PC-3 (cell line): ENCODE results near the gene MAEA. TPM values are rescaled to one million over a fixed set of nuclear protein-coding genes. Genes with fewer than 3 reads are reported as not detected.

Experiments used
- ATAC-seq: fragments of 200-7000 bp; cut with Tn5 transposase; 2 replicates; pipeline ENCODE4 v1.9.1; 2020; ENCODE audit warnings: mild to moderate bottlenecking, moderate library complexity
- BruUV-seq: library from RNA; stranded (reverse); fragments of 400-500 nt; replicated peaks from 2 replicates; lab custom pipeline; 2021; lab: Mats Ljungman, UMichigan
- CTCF ChIA-PET: fragments of 300-600 bp; sonication (Branson Sonifier 250); formaldehyde crosslinking; loops from one replicate; lab custom pipeline; 2022; ENCODE audit warnings: antibody characterized with exemption; lab: Charles Lee
- POLR2A ChIA-PET: fragments of 300-600 bp; sonication (Branson Sonifier 250); formaldehyde crosslinking; loops from one replicate; lab custom pipeline; 2022; ENCODE audit warnings: antibody characterized with exemption; ENCODE audit not compliant: unreplicated experiment; lab: Charles Lee
- DNase-seq: peaks from one replicate; pipeline ENCODE4 v3.0.0-alpha.2; 2015
- H2AFZ ChIP-seq: fragments of 300-600 bp; sonication (generic); 2 replicates; pipeline ENCODE4 v1.6.0; 2016; ENCODE audit warnings: antibody characterized with exemption, low read length
- H3F3A ChIP-seq: fragments of 300-600 bp; sonication (generic); one replicate; pipeline ENCODE4 v1.6.0; 2017; ENCODE audit warnings: antibody characterized with exemption, low read length, control low read depth, mild to moderate bottlenecking; ENCODE audit not compliant: unreplicated experiment
- H3K27ac ChIP-seq: fragments of 300-600 bp; sonication (generic); 2 replicates; pipeline ENCODE4 v1.5.1; 2016; ENCODE audit warnings: mild to moderate bottlenecking, low read length
- H3K27me3 ChIP-seq: fragments of 300-600 bp; sonication (generic); 2 replicates; pipeline ENCODE4 v1.6.1; 2016; ENCODE audit warnings: low read length, mixed read lengths
- H3K36me3 ChIP-seq: fragments of 300-600 bp; sonication (generic); 2 replicates; pipeline ENCODE4 v1.6.1; 2016; ENCODE audit warnings: low read depth, mixed run types, low read length, mixed read lengths
- H3K4me1 ChIP-seq: fragments of 300-600 bp; sonication (generic); 2 replicates; pipeline ENCODE4 v1.5.1; 2016; ENCODE audit warnings: low read length; ENCODE audit not compliant: insufficient read depth
- H3K4me2 ChIP-seq: fragments of 300-600 bp; sonication (generic); 2 replicates; pipeline ENCODE4 v1.6.0; 2016; ENCODE audit warnings: low read length
- H3K4me3 ChIP-seq: fragments of 300-600 bp; sonication (generic); 2 replicates; pipeline ENCODE4 v1.5.1; 2016; ENCODE audit warnings: mild to moderate bottlenecking, low read length, mixed read lengths
- H3K79me2 ChIP-seq: fragments of 300-600 bp; sonication (generic); 2 replicates; pipeline ENCODE4 v1.6.1; 2017; ENCODE audit warnings: low read length, mixed read lengths
- H3K9ac ChIP-seq: fragments of 300-600 bp; sonication (generic); 2 replicates; pipeline ENCODE4 v1.6.0; 2016; ENCODE audit warnings: mild to moderate bottlenecking, low read length
- H3K9me2 ChIP-seq: fragments of 300-600 bp; sonication (generic); replicated peaks from 2 replicates; pipeline ENCODE4 v1.6.1; 2016; ENCODE audit warnings: mixed run types, low read length, mixed read lengths
- H3K9me3 ChIP-seq: fragments of 300-600 bp; sonication (generic); 2 replicates; pipeline ENCODE4 v1.6.1; 2016; ENCODE audit warnings: low read length, mixed read lengths
- H4K20me1 ChIP-seq: fragments of 300-600 bp; sonication (generic); 2 replicates; pipeline ENCODE4 v1.6.1; 2016; ENCODE audit warnings: low read length, mixed read lengths
- EZH2 ChIP-seq: fragments of 300-600 bp; sonication (generic); IDR thresholded peaks from one replicate; pipeline ENCODE4 v1.6.1; 2017; ENCODE audit warnings: antibody characterized with exemption, mild to moderate bottlenecking, low read length; ENCODE audit not compliant: unreplicated experiment
- EZH2phosphoT487 ChIP-seq: fragments of 300-600 bp; sonication (generic); IDR thresholded peaks from 2 replicates; pipeline ENCODE4 v1.6.1; 2018; ENCODE audit warnings: mild to moderate bottlenecking, antibody characterized with exemption, low read length, borderline replicate concordance
- intact Hi-C: fragments of 100-400 bp; cut with micrococcal nuclease; formaldehyde crosslinking; loops from 2 replicates; pipeline ENCODE4 v1.9.0; 2023
- total RNA-seq: library from RNA; depleted of rRNA; stranded (reverse); fragments of >200 nt; gene quantifications from 2 replicates; pipeline ENCODE4 v1.2.3, GENCODE V29; 2014
- TF ChIP-seq, protein P1 (sequence below): fragments of 300-600 bp; sonication (generic); conservative IDR thresholded peaks from 2 replicates; pipeline ENCODE4 v1.5.1; 2017; ENCODE audit warnings: antibody characterized with exemption, low read depth, mild to moderate bottlenecking, low read length

The MAEA gene
- total RNA-seq, 1 experiment from 2014 or later = 48.1 TPM

DNA sequence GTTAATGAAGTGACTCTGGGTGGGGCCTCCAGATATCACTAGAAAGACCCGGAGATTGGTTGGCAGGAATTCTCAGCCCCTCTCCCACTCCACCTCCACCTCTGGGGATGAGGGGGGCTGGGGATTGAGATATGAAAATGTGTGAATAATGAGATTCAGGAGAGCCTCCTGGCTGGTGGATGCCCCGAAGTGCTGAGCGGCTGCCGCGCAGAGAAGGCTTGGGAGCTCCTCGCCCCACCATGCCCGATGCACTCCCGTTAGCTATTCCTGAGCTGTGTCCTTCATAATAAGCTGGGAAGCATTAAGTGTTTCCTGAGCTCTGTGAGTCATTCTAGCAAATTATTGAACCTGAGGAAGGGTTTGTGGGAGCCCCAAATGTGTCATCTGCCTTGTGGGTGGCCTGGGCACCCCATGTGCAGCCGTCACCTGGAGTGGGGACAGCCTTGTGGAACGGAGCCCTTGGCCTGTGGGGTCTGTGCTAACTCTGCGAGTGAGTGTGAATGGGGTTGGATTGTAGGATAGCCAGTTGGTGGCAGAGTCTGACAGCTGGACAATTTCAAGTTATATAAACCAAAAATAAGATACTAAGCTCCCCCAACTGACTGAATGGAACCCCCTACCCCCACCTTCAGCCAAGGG, 4.4 kb upstream of the MAEA start:
- intact Hi-C loops = loop anchor here (5.0 kb wide), 1 partner anchor 62 kb away; the partner anchor contains the start of gene UVSSA
- H3K36me3 ChIP-seq = no peaks in the 10 kb centered on the region
- H3K79me2 ChIP-seq = peaks cover 7% of the 10 kb centered on the region
- H3K4me2 ChIP-seq = no peak overlapping the region
- H3K9me3 ChIP-seq = no peaks in the 10 kb centered on the region
- H3K27me3 ChIP-seq = no peaks in the 10 kb centered on the region
- ATAC-seq = no peak
- no peaks in the 10 kb centered on the region for H4K20me1 ChIP-seq
- no peak overlapping the region for H3K4me3 ChIP-seq
- ChIA-PET CTCF (no interaction called here), POLR2A (no interaction called here)
- no peak for DNase-seq
- no peak overlapping the region for H2AFZ ChIP-seq
- no peak overlapping the region for H3K9ac ChIP-seq
- H3K27ac ChIP-seq = no peak overlapping the region
- BruUV-seq = no TSS peak
- TF ChIP-seq, protein P1, sequence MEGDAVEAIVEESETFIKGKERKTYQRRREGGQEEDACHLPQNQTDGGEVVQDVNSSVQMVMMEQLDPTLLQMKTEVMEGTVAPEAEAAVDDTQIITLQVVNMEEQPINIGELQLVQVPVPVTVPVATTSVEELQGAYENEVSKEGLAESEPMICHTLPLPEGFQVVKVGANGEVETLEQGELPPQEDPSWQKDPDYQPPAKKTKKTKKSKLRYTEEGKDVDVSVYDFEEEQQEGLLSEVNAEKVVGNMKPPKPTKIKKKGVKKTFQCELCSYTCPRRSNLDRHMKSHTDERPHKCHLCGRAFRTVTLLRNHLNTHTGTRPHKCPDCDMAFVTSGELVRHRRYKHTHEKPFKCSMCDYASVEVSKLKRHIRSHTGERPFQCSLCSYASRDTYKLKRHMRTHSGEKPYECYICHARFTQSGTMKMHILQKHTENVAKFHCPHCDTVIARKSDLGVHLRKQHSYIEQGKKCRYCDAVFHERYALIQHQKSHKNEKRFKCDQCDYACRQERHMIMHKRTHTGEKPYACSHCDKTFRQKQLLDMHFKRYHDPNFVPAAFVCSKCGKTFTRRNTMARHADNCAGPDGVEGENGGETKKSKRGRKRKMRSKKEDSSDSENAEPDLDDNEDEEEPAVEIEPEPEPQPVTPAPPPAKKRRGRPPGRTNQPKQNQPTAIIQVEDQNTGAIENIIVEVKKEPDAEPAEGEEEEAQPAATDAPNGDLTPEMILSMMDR = no peak
- TF ChIP-seq EZH2 = no peak
- TF ChIP-seq EZH2phosphoT487 = no peak
- H3K9me2 ChIP-seq = no peaks in the 10 kb centered on the region
- H3K4me1 ChIP-seq = peaks cover 10% of the 10 kb centered on the region
- H3F3A ChIP-seq = no peaks in the 10 kb centered on the region

DNA sequence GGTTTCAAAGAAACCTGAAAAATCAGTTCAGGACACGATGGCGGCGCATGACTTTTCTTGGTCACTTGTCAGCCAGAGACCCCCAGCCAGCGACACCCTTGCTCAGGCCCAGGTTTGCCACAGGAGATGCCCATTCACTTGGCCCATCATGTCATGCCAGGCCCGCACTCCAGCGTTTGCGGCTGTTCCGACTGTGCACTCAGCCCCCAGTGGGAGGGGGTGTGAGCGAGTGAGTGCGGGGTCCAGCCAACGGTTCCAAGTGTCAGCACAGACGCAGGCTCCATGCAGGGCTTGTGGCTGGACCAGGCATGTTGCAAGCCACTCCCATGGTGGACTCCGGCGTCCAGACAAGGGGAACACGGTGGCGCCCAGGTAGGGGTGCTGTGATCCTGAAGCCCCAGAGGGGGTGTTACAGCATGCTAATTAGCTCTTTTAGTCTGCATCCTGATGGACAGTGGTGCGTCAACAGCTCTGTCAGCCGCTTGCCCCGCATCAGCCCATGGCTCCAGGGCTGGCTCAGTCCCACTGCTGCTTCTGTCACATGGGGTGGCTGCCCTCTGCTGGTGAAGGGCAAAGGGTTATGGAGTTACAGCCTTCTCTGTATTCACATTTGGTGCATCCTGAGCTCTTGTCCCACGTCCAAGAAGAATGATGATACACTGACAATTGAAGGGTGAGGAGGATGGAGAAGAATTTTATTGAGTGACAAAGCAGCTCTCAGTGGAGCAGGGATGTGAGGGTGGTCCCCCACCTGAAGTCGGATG, 3.7 kb upstream of the MAEA start:
- Histone ChIP-seq H3K27ac (no peak overlapping the region), H3F3A (no peaks in the 10 kb centered on the region), H3K9me2 (no peaks in the 10 kb centered on the region), H4K20me1 (0 out of 2 replicates have a peak, but pooled peaks cover 2% of the 10 kb centered on the region), H3K9me3 (no peaks in the 10 kb centered on the region), H3K4me2 (no peak overlapping the region), H3K9ac (no peak overlapping the region), H3K4me3 (no peak overlapping the region), H2AFZ (no peak overlapping the region), H3K36me3 (no peaks in the 10 kb centered on the region), H3K79me2 (peaks cover 14% of the 10 kb centered on the region), H3K4me1 (peaks cover 11% of the 10 kb centered on the region), H3K27me3 (no peaks in the 10 kb centered on the region)
- ChIA-PET CTCF (no interaction called here), POLR2A (no interaction called here)
- no peak for ATAC-seq
- BruUV-seq = no TSS peak
- no peak for TF ChIP-seq EZH2
- TF ChIP-seq, protein P1 = 0 out of 2 replicates have a peak, but pooled peaks have one; percentile 15
- intact Hi-C loops = loop anchor here (5.0 kb wide), 1 partner anchor 61 kb away; the partner anchor contains the start of gene UVSSA
- peak; percentile 7 for DNase-seq
